GM12875 (cell line): ENCODE results near the gene PAX3.

Experiments
- H3K4me3 ChIP-seq: one replicate; pipeline ENCODE4 v1.5.1; 2011; ENCODE audit warnings: low read depth, low read length, control low read depth
- TF ChIP-seq, protein P1 (sequence below): IDR thresholded peaks from 2 replicates; pipeline ENCODE4 v1.5.1; 2011; ENCODE audit warnings: low read depth, mild to moderate bottlenecking, control low read depth, inconsistent platforms, low read length, moderate library complexity, borderline replicate concordance; ENCODE audit not compliant: insufficient read depth

PAX3 gene

DNA sequence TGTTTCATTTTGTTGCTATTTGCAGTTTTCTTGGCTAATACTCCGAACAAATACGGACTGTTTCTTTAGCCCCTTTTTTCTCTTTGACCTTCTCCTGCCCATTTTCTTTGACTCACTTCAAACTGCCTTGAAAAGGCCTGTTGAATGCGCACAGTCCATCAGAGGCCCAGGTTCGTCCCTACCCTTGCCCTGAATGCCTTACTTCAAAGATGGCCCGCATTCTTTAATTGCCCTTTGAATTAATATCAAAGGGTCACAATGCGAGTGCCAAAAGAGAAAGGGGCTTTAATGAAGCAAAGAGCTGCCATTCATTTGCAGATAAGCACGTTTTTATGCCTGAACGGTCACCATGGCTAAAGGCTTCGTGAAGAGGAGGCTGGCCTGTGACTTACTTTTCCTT, 29.7 kb downstream of the PAX3 start:
- TF ChIP-seq, protein P1, sequence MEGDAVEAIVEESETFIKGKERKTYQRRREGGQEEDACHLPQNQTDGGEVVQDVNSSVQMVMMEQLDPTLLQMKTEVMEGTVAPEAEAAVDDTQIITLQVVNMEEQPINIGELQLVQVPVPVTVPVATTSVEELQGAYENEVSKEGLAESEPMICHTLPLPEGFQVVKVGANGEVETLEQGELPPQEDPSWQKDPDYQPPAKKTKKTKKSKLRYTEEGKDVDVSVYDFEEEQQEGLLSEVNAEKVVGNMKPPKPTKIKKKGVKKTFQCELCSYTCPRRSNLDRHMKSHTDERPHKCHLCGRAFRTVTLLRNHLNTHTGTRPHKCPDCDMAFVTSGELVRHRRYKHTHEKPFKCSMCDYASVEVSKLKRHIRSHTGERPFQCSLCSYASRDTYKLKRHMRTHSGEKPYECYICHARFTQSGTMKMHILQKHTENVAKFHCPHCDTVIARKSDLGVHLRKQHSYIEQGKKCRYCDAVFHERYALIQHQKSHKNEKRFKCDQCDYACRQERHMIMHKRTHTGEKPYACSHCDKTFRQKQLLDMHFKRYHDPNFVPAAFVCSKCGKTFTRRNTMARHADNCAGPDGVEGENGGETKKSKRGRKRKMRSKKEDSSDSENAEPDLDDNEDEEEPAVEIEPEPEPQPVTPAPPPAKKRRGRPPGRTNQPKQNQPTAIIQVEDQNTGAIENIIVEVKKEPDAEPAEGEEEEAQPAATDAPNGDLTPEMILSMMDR: no peak
- H3K4me3 ChIP-seq: no peak overlapping the region

DNA sequence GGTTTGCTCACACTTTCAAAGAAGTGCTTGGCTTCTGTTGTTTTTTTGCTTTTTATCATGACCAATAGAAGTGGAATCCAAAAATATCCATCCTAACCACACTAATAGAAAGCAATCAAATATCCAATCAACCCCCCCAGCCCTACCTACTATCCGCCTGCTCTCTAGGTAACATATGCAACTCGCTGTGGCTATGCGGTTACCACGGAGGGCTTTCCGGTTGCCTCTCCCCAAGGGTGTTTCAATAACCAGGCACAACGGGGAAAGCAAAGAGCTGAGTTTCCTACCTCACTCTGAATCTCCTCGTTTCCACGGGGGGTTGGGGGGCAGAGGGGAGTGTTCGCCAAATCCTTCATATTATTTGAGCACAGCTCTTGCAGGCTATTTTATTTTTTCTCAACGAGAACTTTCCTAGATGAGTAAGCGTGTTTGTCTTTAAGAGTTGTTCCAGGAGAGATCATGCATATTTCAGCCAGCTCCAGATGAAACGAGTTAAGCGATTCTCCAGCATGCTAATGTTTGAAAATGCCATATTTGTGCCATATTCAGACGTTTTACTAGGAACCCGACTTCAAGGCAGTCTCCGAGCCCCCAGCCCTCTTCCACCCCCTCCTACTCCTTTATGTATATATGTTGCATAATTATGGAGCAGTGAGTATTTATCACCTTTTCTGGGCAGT, 30.3 kb downstream of the PAX3 start:
- TF ChIP-seq, protein P1: no peak
- no peak overlapping the region for H3K4me3 ChIP-seq

DNA sequence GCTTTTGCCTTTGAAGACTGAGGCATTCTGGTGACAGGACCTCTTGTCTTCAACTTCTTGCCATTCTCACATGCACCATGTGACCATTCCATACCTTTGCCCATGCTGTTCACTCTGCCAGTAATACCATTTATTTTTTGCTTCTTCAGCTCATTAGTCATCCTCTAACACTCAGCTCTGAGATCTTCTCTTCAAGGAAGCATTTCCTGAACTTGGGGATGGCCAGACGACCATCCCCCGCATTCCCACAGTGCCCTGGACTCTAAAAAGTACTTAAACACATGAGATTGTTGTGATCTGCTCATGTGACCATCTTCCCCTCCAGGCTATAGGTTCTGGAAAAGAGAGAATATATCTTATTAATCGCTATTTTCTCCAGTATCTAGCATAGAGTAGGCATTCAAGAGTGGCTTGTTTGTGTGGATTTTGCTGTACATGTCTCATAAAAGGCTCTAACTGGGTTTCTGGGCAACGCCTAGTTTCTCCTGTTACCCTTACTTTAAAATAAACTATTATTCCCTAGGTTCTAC, 33.9 kb downstream of the PAX3 start:
- H3K4me3 ChIP-seq: no peak overlapping the region
- TF ChIP-seq, protein P1: no peak

DNA sequence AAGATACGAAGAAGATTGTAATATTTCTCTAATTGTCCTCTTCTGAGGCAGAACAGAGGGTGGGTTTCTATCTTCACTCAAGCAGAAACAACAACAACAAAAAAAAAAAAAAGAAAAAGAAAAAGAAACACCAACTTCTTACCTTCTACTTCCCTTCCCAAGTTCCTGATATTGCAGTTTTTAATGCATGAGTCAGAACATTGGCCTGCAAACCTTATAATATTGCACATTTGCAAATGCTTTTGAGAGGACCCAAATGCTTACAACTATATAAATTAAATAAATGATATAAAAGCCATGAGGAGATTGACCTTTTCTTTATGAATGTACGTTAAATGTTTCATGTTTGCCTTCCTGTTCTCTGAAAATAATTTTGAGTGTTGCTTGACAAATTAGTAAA, 37.3 kb downstream of the PAX3 start:
- H3K4me3 ChIP-seq: no peak overlapping the region
- TF ChIP-seq, protein P1: no peak

DNA sequence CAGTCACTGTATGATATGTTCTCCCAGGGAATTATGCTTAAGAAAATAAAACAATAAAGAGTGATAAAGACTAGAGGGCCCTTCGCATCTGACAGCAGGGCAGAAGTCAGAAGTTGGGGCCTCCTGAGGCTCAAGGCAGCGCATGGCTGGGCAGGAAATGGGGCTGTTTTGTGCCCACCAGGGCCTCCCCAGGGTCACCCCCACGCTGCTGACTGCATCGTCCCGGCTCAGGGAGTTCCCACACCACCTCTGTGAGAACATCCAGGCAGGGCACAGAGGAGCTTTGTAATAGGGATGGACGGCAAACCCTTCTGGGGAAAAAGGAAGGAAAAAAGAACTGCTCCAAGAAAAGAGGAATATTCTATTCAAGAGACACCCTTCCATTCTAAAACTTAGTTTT, 41.2 kb downstream of the PAX3 start:
- TF ChIP-seq, protein P1: no peak
- no peak overlapping the region for H3K4me3 ChIP-seq

DNA sequence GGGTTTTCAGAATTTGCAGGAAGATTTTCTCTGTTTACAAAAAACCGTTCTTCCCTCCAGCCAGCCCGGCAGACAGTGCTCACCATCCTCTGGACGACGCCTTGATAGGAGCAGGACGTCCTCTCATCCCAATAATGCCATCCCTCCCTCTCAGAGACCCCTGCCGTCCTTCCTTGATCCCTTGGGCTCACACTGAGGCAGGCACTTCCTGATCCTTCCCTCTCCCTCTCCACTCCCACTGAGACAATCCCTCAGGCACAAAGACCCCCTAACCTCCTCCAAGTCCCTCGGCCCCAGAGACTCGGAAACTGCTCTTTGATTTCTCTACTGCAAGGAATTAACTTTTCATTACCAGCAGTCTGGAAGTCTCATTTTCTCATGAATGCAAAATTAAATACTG, 42.5 kb downstream of the PAX3 start:
- no peak overlapping the region for H3K4me3 ChIP-seq
- TF ChIP-seq, protein P1: no peak

DNA sequence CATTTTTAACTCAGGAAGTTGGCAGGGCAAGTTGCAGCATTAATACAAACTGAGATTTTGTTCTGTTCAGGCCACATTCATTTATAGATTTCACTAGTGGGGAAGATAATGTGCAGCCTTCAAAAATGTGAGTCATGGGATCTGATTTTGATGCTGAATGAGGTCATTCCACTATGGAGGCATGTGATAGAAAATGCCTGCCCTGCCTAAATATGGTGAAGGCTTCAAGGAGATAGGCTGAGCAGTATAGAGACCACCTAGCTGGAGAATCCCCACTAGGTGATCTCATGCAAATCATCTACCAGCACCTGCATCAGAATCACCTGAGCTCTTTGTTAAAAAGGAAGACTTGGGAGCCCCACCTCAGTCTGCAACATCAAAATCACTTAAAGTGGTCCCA, 43.7 kb downstream of the PAX3 start:
- TF ChIP-seq, protein P1: no peak
- no peak overlapping the region for H3K4me3 ChIP-seq
